SHP77 (cell line): ENCODE results near the gene SYT7.

Experiments
- DNase-seq, 2 experiments: peaks; one replicate each; lab custom pipeline; 2025; lab: John Stamatoyannopoulos, UW

SYT7 gene

DNA sequence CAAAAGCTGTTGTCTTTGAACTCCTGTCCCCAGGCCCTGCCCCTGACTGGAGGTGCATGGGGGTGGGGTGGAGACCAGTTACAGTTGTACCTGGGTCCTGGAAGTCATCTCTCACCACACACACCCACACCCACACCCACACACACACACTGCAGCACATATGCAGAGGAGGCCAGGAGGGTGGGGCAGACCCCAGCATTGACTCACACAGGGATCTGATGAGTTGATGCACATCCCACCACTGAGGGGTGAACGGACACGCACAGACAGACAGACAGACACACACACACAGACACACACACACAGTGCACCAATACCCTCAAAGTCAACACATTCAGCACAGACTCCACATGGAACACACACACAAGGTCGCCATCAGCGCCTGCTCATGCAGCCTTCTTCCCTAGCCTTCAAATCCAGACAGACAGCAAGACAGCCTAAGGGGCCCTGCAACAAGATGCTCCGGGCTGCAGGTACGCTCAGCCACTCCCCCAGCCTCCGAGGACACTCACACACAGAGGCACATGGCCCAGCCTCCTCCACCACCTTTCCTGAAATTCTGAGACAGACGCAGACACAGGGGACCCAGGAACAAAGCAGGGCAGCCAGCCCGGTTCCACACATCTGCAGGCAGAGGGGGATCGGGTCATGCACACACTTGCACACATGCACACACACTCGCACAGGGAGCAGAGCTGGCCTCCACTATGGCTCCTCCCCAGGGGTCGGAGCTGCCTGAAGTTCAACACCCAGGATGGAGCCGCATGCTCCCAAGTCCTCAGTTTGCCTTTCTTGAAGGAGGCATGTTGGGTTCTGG, 26.5 kb downstream of the SYT7 start:
- DNase-seq, result no peak

DNA sequence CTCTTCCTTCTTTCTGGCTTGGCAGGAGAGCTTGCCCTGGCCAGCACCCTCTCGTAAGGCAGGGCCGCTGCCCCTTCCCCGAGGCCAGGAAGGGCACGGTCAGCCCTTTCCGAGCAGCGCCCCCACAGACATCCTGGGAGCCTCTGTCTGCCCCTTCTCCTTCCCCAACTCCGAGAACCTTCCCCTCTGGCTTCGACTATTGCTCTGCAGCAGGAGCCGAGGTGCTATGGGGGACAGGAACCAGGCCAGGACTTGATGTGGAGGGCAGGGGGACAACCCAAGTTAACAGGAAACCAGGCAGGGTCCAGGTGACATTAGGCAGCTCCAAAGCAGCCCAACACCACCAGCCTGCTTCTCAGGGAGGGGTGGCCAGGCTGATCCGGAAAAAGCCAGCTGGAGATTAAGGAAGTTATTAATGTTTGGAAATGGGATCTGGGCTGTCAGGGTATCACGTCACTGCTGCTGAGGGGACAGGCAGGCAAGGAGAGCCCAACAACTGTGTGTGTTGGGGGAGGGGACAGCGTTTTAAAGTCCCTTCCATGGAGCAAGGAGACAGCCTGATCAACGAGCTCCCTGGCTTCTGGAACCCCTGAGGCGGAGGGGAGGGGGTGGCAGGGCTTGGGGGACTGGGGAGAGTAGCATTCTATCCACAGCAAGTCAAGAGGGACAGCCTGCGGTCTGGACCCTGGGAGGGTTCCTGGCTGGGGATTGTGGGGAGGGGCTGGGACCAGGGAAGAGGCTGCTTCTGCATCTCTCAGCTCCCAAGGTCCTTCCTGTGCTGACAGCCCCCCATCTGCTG, 27.3 kb downstream of the SYT7 start:
- DNase-seq, result no peak

DNA sequence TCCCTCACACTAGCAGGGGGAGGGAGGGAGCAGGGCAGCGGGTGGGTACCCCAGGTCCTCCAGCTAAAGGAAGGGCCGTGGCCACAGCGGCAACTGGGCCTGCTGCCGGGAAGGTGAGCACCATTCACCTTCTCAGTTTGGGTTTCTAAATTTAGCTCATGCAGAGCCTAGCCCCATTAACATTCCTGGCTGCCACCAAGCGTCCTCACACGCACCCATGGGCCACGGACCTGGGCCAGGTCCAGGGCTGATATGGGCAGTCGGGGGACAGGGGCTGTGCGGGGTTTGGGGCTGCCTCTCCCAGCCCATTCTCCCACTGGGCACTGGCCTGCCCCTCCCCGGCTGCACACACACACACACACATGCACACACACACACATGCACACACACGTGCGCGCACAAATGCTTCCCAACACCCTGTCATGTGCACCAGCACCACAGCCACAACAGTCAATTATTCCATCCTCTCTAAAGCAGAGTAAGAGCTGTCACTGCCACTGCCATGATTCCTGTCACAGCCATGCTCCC, 28.7 kb downstream of the SYT7 start:
- no peak for DNase-seq

DNA sequence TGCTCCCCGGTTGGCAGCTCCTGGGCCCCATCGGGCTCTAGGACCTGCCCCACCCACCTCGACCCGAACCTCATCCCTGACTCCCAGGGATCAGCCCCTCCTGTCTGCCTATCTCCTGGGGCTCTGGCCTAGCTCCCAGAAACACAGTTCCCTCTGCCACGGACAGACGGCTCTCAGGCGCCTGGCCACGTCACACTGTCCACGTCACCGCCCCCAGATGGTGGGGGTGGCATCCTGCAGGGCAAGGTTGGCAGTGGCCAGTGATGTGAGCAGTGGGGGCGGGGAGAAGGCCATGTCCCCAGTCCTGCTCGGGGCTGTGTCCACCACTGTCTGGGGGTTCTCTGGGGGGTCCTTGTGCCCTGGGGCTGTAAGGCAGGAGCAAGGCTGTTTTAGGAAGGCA, 29.2 kb downstream of the SYT7 start:
- DNase-seq, result no peak

DNA sequence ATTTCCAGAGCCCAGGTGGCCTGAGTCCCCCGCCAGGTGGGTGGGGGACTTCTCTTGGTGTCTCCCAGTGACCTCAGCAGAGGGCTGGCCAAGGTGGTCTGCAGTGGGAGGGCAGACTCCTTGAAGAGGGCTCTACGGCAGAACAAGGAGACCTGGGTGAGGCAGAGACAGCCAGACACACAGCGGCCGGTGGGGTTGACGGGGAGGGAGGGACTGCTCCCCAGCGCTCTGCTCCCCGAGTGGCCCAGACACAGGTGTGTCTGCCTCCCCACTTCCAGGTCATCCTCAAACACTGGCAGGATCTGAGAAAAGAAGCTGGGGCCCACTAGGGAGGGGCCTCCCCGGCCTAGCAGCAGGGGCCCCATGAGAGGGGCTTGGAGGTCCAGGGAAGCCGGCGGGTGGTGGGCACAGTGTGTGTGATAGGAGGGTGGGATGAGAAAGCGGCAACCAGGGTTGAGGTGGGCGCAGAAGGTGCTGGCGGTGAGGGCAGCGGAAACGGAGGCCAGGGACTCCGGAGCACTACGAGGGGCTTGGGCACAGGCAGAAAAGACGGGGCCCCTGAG, 30.1 kb downstream of the SYT7 start:
- DNase-seq, result no peak

DNA sequence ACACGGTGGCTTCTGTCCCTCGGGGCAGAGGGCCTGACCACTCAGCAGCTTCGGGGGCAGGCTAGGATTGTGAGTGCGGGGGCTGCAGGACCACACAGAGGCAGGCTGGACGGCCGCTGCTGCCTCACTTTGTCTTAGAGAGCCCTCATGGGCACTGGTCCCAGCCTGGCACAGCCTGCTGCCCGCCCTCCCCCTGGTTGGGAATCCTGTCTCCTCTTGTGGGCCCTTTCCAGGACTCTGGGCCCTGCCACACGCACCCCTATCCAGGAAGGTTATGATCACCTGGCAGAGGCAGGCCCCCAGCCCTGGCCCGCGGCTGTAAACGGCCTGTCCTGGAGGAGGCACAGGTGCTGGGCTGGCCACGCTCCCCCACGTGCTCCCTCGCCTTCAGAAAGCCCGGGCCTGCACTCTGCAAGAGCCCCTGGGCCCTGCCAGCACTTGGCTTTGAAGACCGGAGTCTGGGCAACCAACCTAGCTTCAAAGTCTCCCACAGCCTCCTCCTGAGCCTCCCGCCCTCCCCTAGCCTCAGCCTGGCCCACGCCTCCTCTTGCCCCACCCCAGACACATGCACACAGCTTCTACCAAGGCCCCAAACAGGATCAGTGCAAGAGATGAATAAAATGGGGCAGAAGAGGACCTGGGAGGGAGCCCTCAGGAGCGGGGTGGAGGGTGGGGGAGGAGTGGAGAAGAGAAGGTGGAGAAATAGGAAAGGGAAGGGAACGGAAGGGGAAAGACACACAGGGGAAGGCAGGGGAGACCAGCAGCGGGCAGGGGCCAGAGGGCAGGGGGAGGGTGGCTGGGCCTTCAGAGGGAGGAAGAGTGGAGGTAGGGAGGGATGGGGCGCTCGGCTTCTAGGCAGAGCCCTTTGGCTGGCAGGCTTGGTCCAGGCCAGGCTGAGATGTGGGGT, 31.0 kb downstream of the SYT7 start:
- DNase-seq, result no peak

DNA sequence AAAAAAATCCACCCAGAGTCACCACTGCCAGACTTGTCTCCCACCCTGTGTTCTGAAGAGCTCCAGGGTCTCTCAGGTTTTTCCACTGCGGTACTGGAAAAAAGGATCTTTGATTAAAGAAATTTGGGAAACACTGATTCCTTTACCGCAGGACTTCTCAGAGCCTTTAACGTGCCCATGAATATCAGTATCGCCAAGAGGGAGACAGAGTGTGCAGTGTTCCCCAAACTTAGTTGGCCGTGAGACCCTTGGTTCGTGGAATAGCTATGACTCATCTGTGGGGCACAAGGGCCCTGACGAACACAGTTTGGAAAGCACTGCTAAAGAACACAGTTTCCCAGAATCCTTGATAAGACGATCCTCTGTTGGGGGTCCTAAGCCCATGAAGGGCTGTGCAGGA, 31.7 kb downstream of the SYT7 start:
- no peak for DNase-seq

DNA sequence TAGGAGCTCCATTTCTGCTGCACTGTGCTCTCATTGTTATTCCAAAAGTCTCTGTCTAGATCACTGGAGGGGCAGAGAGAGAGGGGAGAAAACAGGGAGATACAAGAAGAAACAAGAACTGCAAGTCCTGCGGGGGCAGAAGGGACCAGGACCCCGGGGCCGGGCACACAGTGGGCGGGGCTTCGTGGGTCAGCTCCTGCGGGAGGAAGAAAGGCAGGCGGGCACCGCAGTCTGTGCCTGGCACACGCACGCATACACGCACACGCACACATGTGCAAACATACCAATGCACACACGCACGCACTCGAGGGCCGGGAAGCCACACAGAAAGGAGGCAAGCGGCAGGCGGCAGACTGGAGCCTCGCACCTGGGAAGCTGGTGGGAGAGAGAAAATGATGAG, 33.6 kb downstream of the SYT7 start:
- no peak for DNase-seq

DNA sequence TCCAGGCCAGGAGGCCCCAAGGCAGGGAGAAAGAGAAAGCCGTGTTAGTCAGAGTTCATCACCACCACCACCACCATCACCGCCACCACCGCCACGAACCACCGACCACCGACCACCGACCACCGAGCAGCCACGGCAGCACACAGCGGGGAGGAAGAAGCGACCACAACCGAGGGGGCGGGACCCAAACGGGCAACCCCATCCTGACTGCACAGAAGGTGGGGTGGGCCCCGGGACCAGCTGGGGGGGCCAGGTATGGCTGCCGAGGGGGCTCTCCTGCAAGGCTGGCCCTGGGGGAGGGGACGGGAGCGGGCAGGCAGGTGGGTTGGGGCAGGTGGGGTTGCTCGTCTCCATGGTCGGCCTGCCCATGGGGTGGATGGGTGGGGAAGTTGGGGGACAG, 34.2 kb downstream of the SYT7 start:
- DNase-seq, result no peak

DNA sequence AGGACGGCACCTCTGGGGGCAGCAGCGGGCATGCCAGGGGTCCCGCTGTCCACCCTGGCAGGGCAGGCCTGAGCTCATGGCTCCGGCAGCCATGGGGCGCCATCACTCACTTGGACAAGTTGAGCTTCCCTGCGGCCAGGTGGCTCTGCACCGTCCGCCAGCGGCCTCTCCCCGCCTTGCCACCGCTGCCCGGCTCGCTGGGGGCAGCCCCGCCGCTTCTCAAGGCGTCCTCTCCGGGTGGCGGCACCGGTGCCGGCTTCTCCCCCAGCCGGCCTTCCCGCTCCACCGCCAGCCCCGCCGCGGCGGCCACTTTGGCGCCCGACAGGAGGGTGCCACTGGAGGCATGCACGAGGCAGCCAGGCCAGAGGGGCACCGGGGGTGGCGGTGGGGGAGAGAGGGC, 35.0 kb downstream of the SYT7 start:
- DNase-seq, result no peak

DNA sequence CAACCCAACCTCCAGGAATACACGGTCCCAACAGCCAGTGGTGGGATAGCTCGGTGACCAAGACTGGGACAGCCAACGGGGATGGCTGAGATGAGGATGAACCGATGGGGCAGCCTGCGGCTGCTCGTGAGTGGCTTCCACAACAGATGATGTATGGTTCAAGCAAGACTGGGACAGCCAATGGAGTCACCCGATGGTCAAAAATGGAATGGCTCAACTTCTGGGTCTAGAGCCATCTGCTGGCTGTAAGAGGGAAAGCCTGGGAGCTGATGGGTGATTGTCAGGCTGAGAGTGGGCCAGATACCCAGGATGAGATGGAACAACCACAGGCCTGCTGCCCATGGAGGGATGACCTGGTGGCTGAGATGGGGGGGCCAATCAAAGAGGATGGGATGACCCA, 35.5 kb downstream of the SYT7 start:
- DNase-seq, result no peak

DNA sequence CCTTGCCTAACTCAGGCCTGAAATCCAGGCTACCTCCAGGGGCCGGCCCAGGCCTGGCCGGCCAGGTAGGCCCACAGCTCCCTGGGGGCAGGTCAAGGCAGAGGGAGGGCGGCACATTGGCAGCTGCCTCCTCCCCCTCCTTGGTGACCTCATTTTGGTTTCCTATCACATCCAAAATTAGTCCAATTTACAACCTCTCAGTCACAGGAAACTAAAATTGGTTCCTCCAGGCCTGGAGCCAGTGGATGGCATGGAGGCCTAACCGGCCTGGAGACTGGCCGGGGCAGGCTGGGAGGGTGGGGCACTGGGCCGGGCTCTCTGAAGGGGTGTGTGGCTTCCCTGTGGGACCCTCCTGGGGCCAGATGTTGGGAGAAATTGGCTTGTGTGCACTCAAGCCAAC, 36.4 kb downstream of the SYT7 start:
- no peak for DNase-seq

DNA sequence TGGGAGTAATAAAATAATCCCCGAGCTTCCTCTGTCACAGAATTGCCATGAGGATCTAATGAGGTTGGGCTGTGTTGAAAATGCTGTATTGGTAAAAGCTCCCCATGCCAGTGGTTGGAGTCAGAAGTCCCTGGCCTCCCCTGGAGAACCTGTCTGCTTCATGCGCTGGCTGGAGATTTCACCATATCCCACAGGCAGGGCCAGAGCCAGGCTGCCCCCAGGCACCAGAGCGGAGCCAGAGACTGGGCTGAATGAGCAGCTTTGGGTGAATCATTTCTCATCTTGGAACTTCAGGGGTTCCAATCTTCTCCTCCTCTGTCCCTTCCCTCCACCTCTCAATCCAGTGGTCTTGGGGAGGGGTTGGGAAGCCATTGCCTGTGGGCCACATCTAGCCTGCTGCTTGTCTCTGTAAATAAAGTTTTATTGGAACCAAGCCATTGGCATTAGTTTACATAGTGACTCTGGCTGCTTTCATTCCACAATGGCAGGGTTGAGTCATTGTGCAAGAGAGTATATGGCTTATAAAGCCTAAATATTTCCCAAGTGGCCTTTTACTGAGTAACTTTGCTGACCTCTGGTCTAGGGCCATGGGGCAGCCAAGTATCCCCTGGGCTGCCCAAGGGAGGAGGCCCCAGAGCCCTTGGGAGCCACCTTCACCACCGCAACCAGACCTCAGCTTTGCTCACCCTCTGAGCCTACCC, 37.1 kb downstream of the SYT7 start:
- no peak for DNase-seq

DNA sequence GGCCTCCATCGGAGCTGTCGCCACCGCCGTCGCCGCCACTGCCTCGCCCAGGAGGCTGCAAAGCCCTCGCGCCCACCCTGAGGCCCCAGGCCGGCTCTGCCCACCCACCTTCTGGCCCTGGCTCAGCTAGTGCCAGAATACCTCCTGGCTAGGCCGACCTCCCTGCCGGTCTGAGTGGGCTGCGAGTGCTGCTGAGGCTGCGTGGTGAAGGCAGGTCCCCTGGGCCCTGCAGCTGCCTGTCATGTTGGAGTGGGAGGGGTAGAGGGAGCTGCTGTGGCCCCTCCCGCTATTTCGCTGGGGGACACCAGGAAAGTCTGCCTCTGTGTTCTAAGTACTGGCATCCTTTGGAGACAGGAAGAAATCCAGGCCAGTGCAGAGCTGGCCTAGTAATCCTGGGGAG, 38.2 kb downstream of the SYT7 start:
- no peak for DNase-seq

DNA sequence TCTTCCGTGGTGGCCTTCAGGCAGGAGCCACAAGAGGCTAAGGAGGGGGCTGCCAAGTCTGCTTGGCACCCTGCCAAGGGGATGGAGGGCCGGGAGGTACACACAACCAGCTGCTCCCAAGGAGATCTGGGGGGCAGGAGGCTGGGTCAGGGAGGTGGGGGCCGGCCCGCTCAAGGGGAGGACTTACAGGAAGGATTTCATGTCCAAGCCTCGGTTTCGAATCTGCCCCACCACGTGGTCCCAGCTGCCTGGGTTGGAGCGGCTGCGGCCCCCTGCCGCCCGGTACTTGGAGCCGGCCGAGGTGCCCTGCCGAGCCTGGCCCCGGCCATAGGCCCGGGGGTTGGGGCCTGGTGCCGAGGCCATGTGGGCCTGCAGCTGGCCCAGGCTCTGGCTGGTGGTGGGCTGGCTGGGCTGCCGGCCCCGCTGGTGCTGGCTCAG, 38.8 kb downstream of the SYT7 start:
- DNase-seq, result peak; percentile 47 to 57

DNA sequence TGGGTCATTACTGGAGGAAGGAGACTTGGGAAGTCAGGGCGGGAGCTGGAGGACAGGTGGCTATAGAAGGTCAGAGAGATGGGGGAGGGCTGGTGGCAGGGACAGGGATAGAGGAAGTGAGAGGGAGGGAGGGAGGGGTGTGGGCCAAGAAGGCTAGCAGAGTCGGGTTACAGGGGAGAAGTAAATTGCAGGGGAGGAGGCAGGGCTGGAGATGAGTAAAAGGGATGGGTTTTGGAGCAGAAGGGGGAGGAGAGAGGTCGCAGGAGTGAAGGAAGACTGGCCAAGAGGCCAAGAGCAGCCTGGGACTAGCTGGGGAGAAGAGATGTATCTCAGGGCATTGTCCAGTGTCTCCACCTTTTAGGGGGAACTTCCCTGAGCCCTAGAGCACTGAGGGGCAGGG, 39.3 kb downstream of the SYT7 start:
- peak; percentile 68 to 69 for DNase-seq

DNA sequence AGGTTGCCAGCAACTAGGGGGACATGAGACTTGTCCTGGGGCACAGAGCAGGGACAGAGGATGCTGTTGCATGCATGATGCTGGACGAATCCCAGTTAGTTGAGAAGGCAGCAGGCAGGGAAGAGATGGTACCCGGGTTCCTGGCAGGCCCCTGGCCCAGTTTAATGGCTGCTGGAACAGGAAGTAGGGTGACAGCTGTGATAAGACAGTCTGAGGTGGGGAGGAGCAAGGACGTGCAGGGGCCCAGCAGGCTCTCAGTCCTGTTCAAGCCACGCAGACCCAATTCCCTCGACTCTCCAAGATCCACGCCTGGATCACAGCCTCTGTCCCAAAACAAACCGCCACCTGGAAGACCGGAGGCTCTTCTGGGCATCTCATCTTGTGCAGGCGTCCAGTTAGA, 40.3 kb downstream of the SYT7 start:
- no peak for DNase-seq

DNA sequence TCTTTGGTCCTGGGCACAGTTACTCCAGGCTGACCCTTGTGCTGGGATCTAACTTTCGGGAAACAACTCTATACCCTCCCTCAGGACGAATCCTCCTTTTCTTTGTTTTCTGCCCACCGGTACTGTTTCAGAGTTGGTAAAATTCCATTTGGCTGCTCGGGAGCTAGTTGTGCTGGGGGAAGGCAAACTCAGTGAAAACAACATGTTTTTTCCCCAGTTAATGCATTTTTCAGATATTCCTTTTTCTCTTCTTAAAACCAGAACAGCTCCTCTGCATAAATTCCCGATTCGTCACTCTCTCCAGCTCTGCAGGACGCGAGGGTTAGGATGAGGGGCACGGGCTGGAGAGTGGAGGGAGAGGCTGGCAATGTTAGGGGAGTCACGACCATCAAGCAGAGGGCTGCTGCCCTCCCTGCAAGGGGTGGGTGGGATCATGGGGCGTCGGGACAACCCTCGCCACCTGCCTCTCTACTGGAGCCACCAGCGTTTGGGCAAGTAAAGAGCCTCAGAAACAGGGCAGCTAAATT, 41.0 kb downstream of the SYT7 start:
- DNase-seq, result no peak

DNA sequence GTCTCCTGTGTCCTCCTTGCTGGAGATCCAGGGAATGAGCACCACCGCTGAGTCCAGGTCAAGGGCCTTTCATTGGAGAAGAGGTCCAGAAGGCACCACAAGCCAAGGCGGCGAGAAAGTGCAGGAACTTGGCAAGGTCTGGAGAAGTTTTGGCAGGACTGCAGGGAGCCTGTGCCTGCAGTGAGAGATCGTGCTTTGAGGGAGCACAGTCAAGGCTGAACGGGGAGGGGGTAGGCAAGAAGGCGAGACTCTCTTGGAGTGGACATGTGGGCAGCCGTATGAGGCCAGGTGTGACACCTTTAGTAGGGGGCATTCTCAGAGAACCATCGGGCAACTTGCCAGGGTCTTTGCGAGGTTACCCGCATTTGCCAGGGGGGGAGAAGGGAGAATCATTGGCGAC, 41.9 kb downstream of the SYT7 start:
- no peak for DNase-seq

DNA sequence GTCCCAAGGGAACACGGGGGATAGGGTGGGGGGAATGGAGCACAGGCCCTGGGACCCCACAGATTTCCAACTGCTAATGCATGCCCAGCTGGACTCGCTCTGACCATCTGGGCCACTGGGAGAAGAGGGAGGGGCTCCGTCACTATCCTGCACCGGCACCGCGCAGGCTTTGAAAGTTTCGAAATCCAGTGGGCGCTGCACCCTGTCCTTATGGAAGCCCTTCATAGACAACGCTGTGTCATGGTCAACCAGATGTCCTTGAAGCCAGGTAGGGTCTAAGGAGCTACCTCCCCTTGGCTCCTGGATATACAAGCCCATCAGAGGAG, 42.3 kb downstream of the SYT7 start:
- no peak for DNase-seq

DNA sequence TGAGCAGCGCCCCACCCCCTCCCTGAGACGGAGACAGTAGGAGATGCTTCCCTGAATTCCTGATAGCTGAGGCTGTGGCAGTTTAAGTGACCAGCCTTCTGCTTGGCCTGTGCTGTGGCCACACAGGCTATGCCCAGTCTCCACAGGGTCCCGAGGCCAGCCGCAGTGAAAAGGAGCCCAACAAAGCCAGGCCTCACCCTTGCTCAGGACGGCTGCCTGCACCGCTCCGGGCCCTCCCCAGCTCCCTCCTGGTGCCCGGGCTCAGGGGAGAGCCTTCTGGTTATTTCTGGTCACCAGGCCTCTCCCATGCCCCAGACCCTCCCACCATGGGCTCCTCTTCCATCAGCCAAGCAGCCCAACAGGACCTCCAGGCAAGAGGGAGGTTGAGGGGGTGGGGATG, 43.5 kb downstream of the SYT7 start:
- DNase-seq, result no peak
